ENCODE results near the gene SPOUT1.

Gene SPOUT1

GRCh38 chr9:128840524-128840923 is 10.9 kb upstream of the SPOUT1 start:
- no peak for DNase-seq
- in situ Hi-C loops (cut with MboI; ENCODE audit: low pct_unique_long_range_greater_than_20kb, low sequenced_read_pairs) = no loop called here

- no peak for DNase-seq
- in situ Hi-C loops (cut with MboI; ENCODE audit: low pct_unique_long_range_greater_than_20kb, low sequenced_read_pairs) = no loop called here
Observed at GRCh38 chr9:128838338-128838737, 8.7 kb upstream of the SPOUT1 start.

DNA sequence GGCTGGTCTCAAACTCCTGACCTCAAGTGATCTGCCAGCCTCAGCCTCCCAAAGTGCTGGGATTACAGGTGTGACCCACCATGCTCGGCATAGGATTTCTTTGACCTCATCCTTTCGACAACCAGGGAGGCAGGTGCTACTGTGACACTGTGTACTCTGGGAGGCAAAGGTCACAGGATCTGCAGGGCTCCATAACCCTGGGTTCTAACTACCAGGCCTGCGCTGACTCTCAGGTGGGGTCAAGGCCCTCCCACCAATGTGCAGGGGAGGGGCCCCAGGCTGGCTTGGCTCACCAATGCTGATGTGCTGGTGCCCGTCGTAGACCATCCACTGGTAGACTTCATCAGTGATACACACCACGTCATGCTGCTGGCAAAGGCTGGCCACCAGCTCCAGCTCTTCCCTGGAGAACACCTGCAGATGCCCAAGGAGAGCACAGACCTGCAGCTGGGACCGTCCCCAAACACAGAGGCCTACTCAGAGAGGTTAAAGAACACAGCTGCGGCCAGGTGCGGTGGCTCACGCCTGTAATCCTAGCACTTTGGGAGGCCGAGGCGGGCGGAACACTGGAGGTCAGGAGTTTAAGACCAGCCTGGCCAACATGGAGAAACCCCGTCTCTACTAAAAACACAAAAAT is 7.0 kb upstream of the SPOUT1 start:
- DNase-seq = no peak
- in situ Hi-C loops (cut with MboI; ENCODE audit: low pct_unique_long_range_greater_than_20kb, low sequenced_read_pairs) = no loop called here

DNA sequence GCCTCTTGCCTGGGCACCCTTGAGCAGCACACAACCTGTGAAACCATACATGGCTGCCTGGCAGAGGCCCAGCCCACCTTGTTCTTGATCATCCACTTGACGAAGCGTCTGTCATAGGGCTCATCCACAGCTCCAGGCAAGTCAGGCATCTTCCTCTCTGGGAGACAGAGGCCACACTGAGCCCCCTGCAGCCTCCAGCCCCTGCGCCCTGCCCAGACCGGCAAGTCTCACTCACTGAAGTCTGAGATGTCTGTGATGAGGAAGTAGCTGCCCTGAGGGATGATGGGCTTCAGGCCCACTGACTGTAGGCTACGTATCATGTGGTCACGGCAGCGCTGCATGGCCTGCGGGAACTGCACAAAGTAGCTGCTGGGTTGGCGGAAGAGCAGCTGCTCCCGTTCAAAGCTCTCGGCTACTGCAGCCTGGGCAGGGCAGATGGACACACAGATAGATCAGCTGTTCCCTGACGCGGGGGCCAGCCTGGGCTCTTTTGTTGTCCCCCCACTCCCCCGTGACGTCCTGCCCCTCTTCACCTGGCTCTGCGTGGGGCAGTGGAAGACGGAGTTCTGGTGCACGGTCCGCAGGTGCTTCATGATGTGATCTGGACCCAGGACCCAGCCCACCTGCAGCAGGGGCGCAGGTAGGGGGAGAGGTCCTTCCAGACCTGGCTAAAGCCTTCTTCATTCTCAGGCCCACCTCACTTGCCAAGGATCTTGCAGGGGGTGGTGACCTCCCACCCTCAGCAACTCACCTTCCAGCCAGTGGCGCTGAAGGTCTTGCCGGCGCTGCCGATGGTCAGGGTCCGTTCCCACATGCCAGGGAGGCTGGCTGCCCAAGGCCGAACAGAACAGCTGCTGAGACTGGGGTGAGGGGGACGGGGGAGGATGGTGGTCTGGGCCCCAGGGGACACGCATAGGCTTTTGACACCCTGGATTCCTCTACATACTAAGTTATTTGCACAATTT is 5.9 kb upstream of the SPOUT1 start:
- in situ Hi-C loops (cut with MboI; ENCODE audit: low pct_unique_long_range_greater_than_20kb, low sequenced_read_pairs) = no loop called here

DNA sequence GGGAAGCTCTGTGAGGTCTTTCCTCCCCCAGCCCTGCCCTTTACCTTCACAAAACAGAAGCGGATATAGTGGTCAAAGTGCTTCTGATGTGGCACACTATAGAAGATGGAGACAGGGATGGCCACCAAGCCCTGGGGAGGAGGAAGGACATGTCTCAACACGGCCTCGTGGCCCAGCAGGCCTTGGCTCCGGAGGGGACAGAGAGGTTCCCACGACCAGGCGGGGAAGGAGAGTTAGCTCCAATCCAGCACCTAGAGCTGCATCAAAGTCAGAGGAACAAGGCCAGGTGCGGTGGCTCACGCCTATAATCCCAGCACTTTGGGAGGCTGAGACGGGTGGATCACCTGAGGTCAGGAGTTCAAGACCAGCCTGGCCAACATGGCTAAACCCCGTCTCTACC is 4.1 kb upstream of the SPOUT1 start:
- in situ Hi-C loops (cut with MboI; ENCODE audit: low pct_unique_long_range_greater_than_20kb, low sequenced_read_pairs) = no loop called here
- DNase-seq = no peak

More for the DNA sequence above, 5.9 kb upstream of the SPOUT1 start:
- DNase-seq = no peak

DNA sequence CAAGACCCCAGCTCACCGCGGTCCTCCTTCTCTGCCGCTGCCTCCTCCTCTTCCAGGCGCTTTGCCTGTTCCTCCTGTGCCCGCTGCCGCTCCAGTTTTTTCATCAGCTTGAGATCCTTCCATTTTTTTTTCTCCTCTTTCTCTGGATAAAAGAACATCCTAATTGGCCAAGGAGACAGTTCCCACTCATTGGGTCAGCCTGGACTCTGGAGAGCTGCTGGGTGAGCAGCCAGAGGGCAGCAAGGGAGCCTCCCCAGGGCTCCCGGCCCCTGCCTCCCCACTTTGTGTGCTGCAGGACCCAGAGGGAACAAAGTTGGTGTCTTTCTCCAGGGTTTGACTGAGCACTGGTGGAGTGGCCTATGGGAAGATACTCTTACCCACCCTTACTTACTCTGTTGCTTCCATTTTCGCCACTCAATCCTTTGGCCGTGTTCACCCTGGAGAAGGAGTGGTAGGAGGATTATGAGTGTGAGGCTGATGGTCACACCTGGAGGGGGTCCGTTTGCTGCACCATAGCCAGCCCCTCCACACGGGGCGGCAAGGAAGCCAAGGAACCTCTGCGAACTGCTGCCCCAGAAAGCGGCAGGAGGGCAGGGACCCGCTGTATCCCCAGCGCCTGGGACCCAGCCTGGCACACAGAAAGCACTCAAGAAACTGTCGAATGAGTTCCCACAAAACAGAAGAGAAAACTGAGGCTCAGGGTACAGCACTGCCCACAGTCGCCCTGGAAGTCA is 708 bp downstream of the SPOUT1 start:
- DNase-seq = no peak
- in situ Hi-C loops (cut with MboI; ENCODE audit: low pct_unique_long_range_greater_than_20kb, low sequenced_read_pairs) = no loop called here

- no peak for DNase-seq
- in situ Hi-C loops (cut with MboI; ENCODE audit: low pct_unique_long_range_greater_than_20kb, low sequenced_read_pairs) = no loop called here
Observed at GRCh38 chr9:128828267-128828666, 1.3 kb downstream of the SPOUT1 start.

- in situ Hi-C loops (cut with MboI; ENCODE audit: low pct_unique_long_range_greater_than_20kb, low sequenced_read_pairs) = no loop called here
- DNase-seq = no peak
Observed at GRCh38 chr9:128825923-128826700, 3.5 kb downstream of the SPOUT1 start.

GRCh38 chr9:128824911-128825310 is 4.7 kb downstream of the SPOUT1 start:
- DNase-seq = no peak
- in situ Hi-C loops (cut with MboI; ENCODE audit: low pct_unique_long_range_greater_than_20kb, low sequenced_read_pairs) = no loop called here

GRCh38 chr9:128823903-128824406 is 5.6 kb downstream of the SPOUT1 start:
- in situ Hi-C loops (cut with MboI; ENCODE audit: low pct_unique_long_range_greater_than_20kb, low sequenced_read_pairs) = no loop called here
- no peak for DNase-seq

DNA sequence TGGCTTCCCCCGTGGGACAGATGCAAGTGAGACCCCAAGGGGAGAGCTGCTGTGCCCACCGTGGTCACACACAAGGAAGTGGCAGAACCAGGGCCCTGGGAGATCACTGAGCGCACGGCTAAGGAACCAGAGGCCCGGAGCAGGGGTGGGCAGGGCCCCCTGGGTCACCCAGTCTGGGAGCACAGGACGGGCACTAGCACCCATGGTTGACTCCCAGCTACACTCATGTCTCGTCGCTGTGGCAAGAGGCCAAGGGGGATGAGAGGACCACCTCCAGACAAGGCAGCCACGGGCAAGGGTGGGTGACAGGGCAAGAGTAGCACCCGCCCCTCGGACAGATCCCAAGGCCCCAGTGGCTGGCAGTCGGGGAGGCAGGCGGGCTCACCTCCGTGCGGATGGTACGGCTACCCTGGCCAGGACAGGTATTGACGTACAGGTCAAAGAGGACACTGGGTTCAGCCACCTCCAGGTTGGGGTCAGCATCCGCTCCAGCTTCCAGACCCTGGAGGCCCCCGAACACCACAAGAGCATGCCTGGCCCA is 6.2 kb downstream of the SPOUT1 start:
- no peak for DNase-seq
- in situ Hi-C loops (cut with MboI; ENCODE audit: low pct_unique_long_range_greater_than_20kb, low sequenced_read_pairs) = no loop called here

- in situ Hi-C loops (cut with MboI; ENCODE audit: low pct_unique_long_range_greater_than_20kb, low sequenced_read_pairs) = no loop called here
- DNase-seq = no peak
Observed at GRCh38 chr9:128822407-128823042, 7.1 kb downstream of the SPOUT1 start.

GRCh38 chr9:128821584-128822406 is 7.8 kb downstream of the SPOUT1 start:
- no peak for DNase-seq
- in situ Hi-C loops (cut with MboI; ENCODE audit: low pct_unique_long_range_greater_than_20kb, low sequenced_read_pairs) = no loop called here

- DNase-seq = no peak
- in situ Hi-C loops (cut with MboI; ENCODE audit: low pct_unique_long_range_greater_than_20kb, low sequenced_read_pairs) = no loop called here
Observed at GRCh38 chr9:128820665-128821583, 8.7 kb downstream of the SPOUT1 start.

GRCh38 chr9:128819716-128820664 is 9.6 kb downstream of the SPOUT1 start:
- DNase-seq = peak; percentile 28
- in situ Hi-C loops (cut with MboI; ENCODE audit: low pct_unique_long_range_greater_than_20kb, low sequenced_read_pairs) = no loop called here
